HepG2 (cell line): ENCODE results near the gene CDC25C. TPM values are rescaled to one million over a fixed set of nuclear protein-coding genes. Genes with fewer than 3 reads are reported as not detected.

Experiments
- GLMP ChIP-seq: sonication (generic); formaldehyde crosslinking; IDR thresholded peaks from 2 replicates; pipeline ENCODE4 v1.9.0; 2021; ENCODE audit warnings: missing genetic modification reagents, mild to moderate bottlenecking, borderline replicate concordance
- KDM6A ChIP-seq: IDR thresholded peaks from 2 replicates; pipeline ENCODE4 v1.6.1; 2016; ENCODE audit warnings: low read depth
- KLF12 ChIP-seq: sonication (generic); formaldehyde crosslinking; IDR thresholded peaks from 2 replicates; pipeline ENCODE4 v1.4.0; 2020; ENCODE audit warnings: missing genetic modification reagents, borderline replicate concordance
- MLLT10 ChIP-seq: sonication (generic); formaldehyde crosslinking; IDR thresholded peaks from 2 replicates; pipeline ENCODE4 v1.4.0; 2020; ENCODE audit warnings: missing genetic modification reagents
- MTF1 ChIP-seq: sonication (generic); formaldehyde crosslinking; IDR thresholded peaks from 2 replicates; pipeline ENCODE4 v1.5.0; 2020; ENCODE audit warnings: missing genetic modification reagents
- NFIB ChIP-seq: sonication (generic); formaldehyde crosslinking; IDR thresholded peaks from 2 replicates; pipeline ENCODE4 v1.9.0; 2021; ENCODE audit warnings: missing genetic modification reagents, mild to moderate bottlenecking, borderline replicate concordance
- TMF1 ChIP-seq: sonication (generic); formaldehyde crosslinking; IDR thresholded peaks from 2 replicates; pipeline ENCODE4 v1.8.1; 2022; ENCODE audit warnings: low read depth, missing genetic modification reagents
- ZKSCAN1 ChIP-seq: fragments of 150-350 bp; IDR thresholded peaks from 2 replicates; pipeline ENCODE4 v1.6.1; 2014; ENCODE audit warnings: low read length
- ZKSCAN8 ChIP-seq: IDR thresholded peaks from 2 replicates; pipeline ENCODE4 v1.6.1; 2016; ENCODE audit warnings: borderline replicate concordance, missing genetic modification reagents, missing compliant biosample characterization
- ZNF317 ChIP-seq: sonication (generic); formaldehyde crosslinking; IDR thresholded peaks from 2 replicates; pipeline ENCODE4 v1.5.0; 2020; ENCODE audit warnings: mild to moderate bottlenecking, missing genetic modification reagents
- ZNF496 ChIP-seq: sonication (generic); formaldehyde crosslinking; IDR thresholded peaks from 2 replicates; pipeline ENCODE4 v1.8.1; 2023; ENCODE audit warnings: mild to moderate bottlenecking, moderate library complexity, missing genetic modification reagents; ENCODE audit not compliant: insufficient replicate concordance
- ZNF513 ChIP-seq: sonication (generic); formaldehyde crosslinking; conservative IDR thresholded peaks from 2 replicates; pipeline ENCODE4 v1.5.0; 2020; ENCODE audit warnings: missing genetic modification reagents
- ZNF557 ChIP-seq: sonication (generic); formaldehyde crosslinking; IDR thresholded peaks from 2 replicates; pipeline ENCODE4 v1.4.0; 2020; ENCODE audit warnings: missing genetic modification reagents
- ZNF567 ChIP-seq: sonication (generic); formaldehyde crosslinking; IDR thresholded peaks from 2 replicates; pipeline ENCODE4 v1.8.1; 2023; ENCODE audit warnings: mild to moderate bottlenecking, missing genetic modification reagents, borderline replicate concordance
- ZNF616 ChIP-seq: sonication (generic); formaldehyde crosslinking; IDR thresholded peaks from 2 replicates; pipeline ENCODE4 v1.5.0; 2020; ENCODE audit warnings: low read depth, mild to moderate bottlenecking, missing genetic modification reagents
- ZNF660 ChIP-seq: sonication (generic); formaldehyde crosslinking; IDR thresholded peaks from 2 replicates; pipeline ENCODE4 v1.5.1; 2020; ENCODE audit warnings: mild to moderate bottlenecking, low read depth, missing genetic modification reagents, borderline replicate concordance
- ZNF704 ChIP-seq: sonication (generic); formaldehyde crosslinking; IDR thresholded peaks from 2 replicates; pipeline ENCODE4 v1.8.1; 2023; ENCODE audit warnings: mild to moderate bottlenecking, inconsistent platforms, moderate library complexity, missing genetic modification reagents, borderline replicate concordance
- polyA plus RNA-seq, 8 experiments: library from polyadenylated mRNA; depleted of rRNA in 3 of 8; stranded (reverse) in 7 of 8; unstranded in 1 of 8; fragments of >200 nt; fragmentation: Illumina TruSeq in 4 of 8; extraction: Trizol in 4 of 8; gene quantifications; 2 replicates each; pipeline versions ENCODE4 v1.2.1 to v1.2.3, GENCODE V29; 2011 to 2016; ENCODE audit warnings: low read depth in 4 of 8, missing spikeins in 1 of 8, mixed read lengths in 1 of 8; ENCODE audit not compliant: insufficient read depth in 1 of 8
- total RNA-seq, 5 experiments: library from RNA; depleted of rRNA; stranded (reverse); fragments of >200 nt; fragmentation: Illumina TruSeq; extraction: Trizol; gene quantifications; 2 replicates each; pipeline ENCODE4 v1.2.3, GENCODE V29; 2016; ENCODE audit warnings: low read depth in 1 of 5
- TF ChIP-seq, protein P1 (sequence below): sonication (generic); formaldehyde crosslinking; IDR thresholded peaks from 2 replicates; pipeline ENCODE4 v1.4.0; 2020; ENCODE audit warnings: missing genetic modification reagents

The CDC25C gene
- total and polyA plus RNA-seq, 2 of the 13 experiments (the other 11 are each of a cell fraction or from before 2014, with no cell fraction given), result 17.7 to 27.6 TPM

DNA sequence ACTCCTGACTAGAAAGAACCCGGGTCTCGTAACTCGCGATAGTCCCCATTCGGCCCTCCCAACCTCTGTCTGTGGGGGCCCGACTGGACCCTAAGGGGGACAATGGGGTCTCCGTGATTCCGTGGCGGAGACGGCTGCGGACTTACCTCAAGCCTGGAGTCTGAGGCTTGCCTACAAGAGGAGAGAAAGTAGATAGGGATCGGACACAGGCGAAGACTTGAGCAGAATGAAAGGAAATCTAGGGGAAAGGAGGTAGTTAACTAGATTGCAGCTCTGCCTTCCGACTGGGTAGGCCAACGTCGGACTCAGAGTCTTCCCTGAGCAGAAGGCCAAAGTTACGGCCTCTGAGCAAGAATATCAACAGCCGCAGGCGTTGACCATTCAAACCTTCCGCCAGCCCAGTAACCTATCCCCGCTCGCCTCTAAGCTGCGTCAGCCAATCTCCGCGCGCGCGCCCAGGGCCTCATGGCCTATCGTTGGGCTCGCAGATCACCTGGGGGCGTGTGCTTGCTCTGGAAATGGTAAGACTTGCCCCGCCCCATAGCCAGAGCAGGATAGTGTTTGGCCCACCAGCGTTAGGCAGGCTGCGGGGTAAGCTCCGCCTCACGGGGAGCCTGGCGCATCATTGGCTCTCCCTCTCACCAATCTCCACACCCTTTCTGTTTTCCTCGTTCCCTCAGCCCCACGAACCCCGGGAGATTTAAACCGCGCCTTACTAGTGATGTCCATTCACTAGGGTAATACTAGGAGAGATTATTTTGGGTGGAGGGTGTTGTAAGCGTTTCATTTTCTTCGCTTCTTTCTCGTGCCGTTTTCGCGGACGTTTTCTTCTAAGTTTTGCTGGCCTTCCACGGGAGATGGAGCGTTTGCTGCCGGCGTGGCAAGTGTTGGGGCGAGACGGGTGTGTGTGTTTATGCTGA lies at the start of gene CDC25C (continued):
- no peak for TF ChIP-seq MLLT10 (CRISPR knock-in tag)
- peak; percentile 72; the same call in 1 of the 2 replicates for TF ChIP-seq ZNF704 (CRISPR knock-in tag)
- TF ChIP-seq MTF1, result 0 out of 2 replicates have a peak, but pooled peaks have one; percentile 26
- 0 out of 2 replicates have a peak, but pooled peaks have one; percentile 27 for TF ChIP-seq ZNF557 (CRISPR knock-in tag)
- TF ChIP-seq ZNF660 (CRISPR knock-in tag), result no peak
- no peak for TF ChIP-seq ZKSCAN1
- TF ChIP-seq ZNF616, result no peak
- TF ChIP-seq ZNF317 (CRISPR knock-in tag), result no peak
- no peak for TF ChIP-seq ZNF496 (CRISPR knock-in tag)
- peak; percentile 29; the same call in 1 of the 2 replicates for TF ChIP-seq ZKSCAN8 (CRISPR knock-in tag)
- no peak for TF ChIP-seq ZNF567 (CRISPR knock-in tag)
- no peak; the same call in 1 of the 2 replicates for TF ChIP-seq TMF1 (CRISPR knock-in tag)
- TF ChIP-seq GLMP, result no peak
- TF ChIP-seq KDM6A (CRISPR knock-in tag), result no peak
- TF ChIP-seq, protein P1, sequence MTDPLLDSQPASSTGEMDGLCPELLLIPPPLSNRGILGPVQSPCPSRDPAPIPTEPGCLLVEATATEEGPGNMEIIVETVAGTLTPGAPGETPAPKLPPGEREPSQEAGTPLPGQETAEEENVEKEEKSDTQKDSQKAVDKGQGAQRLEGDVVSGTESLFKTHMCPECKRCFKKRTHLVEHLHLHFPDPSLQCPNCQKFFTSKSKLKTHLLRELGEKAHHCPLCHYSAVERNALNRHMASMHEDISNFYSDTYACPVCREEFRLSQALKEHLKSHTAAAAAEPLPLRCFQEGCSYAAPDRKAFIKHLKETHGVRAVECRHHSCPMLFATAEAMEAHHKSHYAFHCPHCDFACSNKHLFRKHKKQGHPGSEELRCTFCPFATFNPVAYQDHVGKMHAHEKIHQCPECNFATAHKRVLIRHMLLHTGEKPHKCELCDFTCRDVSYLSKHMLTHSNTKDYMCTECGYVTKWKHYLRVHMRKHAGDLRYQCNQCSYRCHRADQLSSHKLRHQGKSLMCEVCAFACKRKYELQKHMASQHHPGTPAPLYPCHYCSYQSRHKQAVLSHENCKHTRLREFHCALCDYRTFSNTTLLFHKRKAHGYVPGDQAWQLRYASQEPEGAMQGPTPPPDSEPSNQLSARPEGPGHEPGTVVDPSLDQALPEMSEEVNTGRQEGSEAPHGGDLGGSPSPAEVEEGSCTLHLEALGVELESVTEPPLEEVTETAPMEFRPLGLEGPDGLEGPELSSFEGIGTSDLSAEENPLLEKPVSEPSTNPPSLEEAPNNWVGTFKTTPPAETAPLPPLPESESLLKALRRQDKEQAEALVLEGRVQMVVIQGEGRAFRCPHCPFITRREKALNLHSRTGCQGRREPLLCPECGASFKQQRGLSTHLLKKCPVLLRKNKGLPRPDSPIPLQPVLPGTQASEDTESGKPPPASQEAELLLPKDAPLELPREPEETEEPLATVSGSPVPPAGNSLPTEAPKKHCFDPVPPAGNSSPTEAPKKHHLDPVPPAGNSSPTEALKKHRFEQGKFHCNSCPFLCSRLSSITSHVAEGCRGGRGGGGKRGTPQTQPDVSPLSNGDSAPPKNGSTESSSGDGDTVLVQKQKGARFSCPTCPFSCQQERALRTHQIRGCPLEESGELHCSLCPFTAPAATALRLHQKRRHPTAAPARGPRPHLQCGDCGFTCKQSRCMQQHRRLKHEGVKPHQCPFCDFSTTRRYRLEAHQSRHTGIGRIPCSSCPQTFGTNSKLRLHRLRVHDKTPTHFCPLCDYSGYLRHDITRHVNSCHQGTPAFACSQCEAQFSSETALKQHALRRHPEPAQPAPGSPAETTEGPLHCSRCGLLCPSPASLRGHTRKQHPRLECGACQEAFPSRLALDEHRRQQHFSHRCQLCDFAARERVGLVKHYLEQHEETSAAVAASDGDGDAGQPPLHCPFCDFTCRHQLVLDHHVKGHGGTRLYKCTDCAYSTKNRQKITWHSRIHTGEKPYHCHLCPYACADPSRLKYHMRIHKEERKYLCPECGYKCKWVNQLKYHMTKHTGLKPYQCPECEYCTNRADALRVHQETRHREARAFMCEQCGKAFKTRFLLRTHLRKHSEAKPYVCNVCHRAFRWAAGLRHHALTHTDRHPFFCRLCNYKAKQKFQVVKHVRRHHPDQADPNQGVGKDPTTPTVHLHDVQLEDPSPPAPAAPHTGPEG (CRISPR knock-in tag), result peak; percentile 60; the same call in 1 of the 2 replicates
- 0 out of 2 replicates have a peak, but pooled peaks have one; percentile 80 for TF ChIP-seq KLF12 (CRISPR knock-in tag)
- TF ChIP-seq ZNF513, result no peak
- TF ChIP-seq NFIB (CRISPR knock-in tag), result no peak
